Activated CD8-positive, alpha-beta memory T cell treated with anti-CD3 and anti-CD28 coated beads for 36 hours (primary cell): ENCODE results near the gene RUNX2. TPM values are rescaled to one million over a fixed set of nuclear protein-coding genes. Genes with fewer than 3 reads are reported as not detected.
"Not testable (repeated sequence)": the region's sequence is repeated elsewhere in the genome, so short reads cannot be mapped to it uniquely, and the experiment has no call there.

Source experiments
- CTCF ChIA-PET: fragments of 350-600 bp; sonication (Branson Sonifier 250); formaldehyde crosslinking; loops from one replicate; lab custom pipeline; 2021; ENCODE audit warnings: antibody characterized with exemption; lab: Charles Lee
- POLR2A ChIA-PET: fragments of 350-600 bp; sonication (Branson Sonifier 250); formaldehyde crosslinking; loops from one replicate; lab custom pipeline; 2021; ENCODE audit warnings: antibody characterized with exemption; lab: Charles Lee
- total RNA-seq, 2 experiments: library from RNA; stranded (reverse); gene quantifications; one replicate each; pipeline ENCODE4 v1.2.3, GENCODE V29; 2021

The RUNX2 gene
- 10 to 100 TPM; 22.2 to 23.6 TPM for total RNA-seq

- CTCF ChIA-PET, result no interaction called here
Observed at GRCh38 chr6:45327956-45328522, at the start of gene RUNX2. Gene RUNX2 (plus strand): TSS chr6:45328330. CDS start chr6:45328727, 397 bp downstream.

DNA sequence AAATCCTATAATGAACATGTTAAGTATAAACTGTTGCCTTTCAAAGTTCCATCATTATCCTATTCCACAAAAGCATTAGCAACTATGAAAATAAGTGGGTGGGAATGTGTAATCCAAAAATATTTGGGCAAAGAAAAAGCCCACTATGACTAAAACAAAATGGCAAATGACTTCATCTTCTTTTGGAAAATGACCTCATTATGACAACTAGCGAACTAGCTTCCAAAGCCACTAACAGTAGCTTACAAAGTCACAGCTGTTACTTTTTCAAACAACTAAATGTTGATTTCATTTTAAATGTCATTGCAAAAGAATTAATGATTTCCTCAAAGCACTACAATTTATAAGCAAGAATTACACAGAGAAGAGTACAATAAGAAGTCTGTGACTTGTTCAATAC is 49.8 kb upstream of the RUNX2 start:
- CTCF ChIA-PET, result no interaction called here

More at GRCh38 chr6:45327956-45328522, at the start of gene RUNX2:
- POLR2A ChIA-PET, result no interaction called here

DNA sequence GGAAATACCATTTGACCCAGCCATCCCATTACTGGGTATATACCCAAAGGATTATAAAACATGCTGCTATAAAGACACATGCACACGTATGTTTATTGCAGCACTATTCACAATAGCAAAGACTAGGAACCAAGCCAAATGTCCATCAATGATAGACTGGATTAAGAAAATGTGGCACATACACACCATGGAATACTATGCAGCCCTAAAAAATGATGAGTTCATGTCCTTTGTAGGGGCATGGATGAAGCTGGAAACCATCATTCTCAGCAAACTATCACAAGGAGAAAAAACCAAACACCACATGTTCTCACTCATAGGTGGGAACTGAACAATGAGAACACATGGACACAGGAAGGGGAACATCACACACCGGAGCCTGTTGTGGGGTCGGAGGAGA is 41.4 kb upstream of the RUNX2 start:
- POLR2A ChIA-PET, result not testable (repeated sequence)

More for the DNA sequence above, 49.8 kb upstream of the RUNX2 start:
- POLR2A ChIA-PET, result no interaction called here

DNA sequence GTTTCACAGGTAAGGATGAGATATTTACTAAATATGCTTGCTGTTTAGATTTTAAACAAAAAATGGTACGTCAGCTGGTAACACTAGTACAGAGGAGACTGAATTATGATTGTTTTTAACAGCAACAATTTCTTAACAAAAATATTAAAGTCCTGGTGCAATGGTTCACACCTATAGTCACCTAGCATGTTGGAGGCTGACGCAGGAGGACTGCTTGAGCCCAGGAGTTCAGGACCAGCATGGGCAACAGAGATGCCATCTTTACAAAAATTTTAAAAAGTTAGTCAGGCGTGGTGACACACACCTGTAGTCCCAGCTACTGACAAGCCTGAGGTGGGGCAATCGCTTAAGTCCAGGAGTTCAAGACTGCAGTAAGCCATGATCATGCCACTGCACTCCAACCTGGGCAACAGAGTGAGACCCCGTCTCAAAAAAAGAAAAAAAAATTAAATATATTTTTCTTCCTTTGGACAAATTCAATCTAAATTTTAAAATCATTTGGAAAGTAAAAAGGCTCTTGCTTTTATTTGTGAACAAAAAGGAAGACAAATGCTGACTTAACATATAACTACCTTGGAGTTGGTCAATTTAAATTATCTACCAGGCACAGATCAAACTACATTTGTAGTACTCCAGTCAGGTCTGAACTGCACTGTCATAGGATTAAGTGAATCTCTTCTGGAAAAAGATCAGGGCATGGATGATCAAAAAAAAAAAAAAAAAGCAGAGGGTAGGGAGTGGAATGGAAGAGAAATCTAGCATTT is 38.2 kb upstream of the RUNX2 start:
- ChIA-PET POLR2A (no interaction called here), CTCF (no interaction called here)

More for the DNA sequence above, 41.4 kb upstream of the RUNX2 start:
- CTCF ChIA-PET, result not testable (repeated sequence)

GRCh38 chr6:45293306-45293705 is 34.8 kb upstream of the RUNX2 start:
- CTCF ChIA-PET, result no interaction called here
- POLR2A ChIA-PET, result interaction anchor here (0.6 kb wide), 1 partner anchor 8 kb away, joined by 3 read pairs; no protein-coding TSS in a partner anchor

- CTCF ChIA-PET, POLR2A ChIA-PET: not testable (repeated sequence)
Observed at GRCh38 chr6:45294065-45294701, 33.9 kb upstream of the RUNX2 start.

- CTCF ChIA-PET, result no interaction called here
Observed at GRCh38 chr6:45297320-45297719, 30.8 kb upstream of the RUNX2 start.

DNA sequence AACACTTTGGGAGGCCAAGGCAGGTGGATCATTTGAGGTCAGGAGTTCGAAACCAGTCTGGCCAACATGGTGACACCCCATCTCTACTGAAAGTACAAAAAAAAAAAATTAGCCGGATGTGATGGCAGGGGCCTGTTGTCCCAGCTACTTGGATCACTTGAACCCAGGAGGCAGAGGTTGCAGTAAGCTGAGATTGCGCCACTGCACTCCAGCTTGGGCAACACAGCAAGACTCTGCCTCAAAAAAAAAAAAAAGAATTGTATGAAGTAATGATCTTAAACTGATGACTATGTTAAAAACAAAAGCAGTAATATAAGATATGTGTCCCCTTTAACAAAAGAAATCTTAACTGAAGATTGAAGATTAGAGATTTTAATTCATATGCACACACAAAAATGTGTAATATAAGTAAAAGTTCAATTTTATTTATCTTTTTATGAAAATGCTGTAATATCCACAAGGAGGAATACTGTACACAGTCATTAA is 29.0 kb upstream of the RUNX2 start:
- ChIA-PET POLR2A (no interaction called here), CTCF (interaction anchor here (0.7 kb wide), 1 partner anchor 340 kb away, joined by 3 read pairs; no protein-coding TSS in a partner anchor)

More at GRCh38 chr6:45297320-45297719, 30.8 kb upstream of the RUNX2 start:
- POLR2A ChIA-PET, result no interaction called here

- CTCF ChIA-PET, result no interaction called here
- POLR2A ChIA-PET, result no interaction called here
Observed at GRCh38 chr6:45300736-45301135, 27.4 kb upstream of the RUNX2 start.

DNA sequence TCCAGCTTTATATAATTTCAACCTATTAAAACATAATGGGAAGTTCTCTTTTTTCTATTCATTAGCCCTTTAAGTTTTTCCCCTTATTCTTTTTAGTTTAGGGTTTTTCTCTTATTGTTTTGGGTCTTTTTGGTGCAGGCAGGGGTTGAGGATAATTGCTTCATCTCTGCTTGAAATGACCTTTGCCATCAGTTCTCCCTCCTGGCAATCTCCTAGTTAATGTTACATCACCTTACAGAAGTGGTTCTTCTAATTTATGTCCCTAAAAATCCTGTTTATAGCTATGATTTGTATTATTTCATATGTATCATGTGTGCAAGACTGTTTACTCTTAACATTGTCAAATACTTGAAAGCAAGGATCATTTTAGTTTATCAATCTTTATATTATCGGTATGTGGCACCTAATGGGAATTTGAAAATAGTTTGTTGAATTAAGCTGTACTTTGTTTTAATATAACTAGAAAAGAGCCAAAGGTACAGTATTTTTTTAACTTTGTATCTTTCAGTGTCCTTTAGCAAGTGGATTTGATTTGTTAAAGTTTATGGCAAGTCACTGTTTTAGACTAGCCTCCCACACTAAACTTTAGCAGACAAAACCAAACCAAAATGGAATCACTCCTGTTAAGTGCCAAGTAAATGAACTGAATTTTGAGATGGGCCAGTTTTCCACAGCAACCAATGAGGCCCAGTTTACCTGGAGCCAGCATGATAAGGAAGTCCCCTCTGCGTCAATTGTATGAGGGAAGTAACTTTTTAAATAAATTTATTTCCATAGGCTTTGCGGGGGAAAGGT is 26.6 kb upstream of the RUNX2 start:
- ChIA-PET CTCF (interaction anchor here (0.6 kb wide), 2 partner anchors 107 to 564 kb away, joined by 3 read pairs; no protein-coding TSS in a partner anchor), POLR2A (interaction anchor here (0.6 kb wide), 1 partner anchor 8 kb away, joined by 3 read pairs; no protein-coding TSS in a partner anchor)

DNA sequence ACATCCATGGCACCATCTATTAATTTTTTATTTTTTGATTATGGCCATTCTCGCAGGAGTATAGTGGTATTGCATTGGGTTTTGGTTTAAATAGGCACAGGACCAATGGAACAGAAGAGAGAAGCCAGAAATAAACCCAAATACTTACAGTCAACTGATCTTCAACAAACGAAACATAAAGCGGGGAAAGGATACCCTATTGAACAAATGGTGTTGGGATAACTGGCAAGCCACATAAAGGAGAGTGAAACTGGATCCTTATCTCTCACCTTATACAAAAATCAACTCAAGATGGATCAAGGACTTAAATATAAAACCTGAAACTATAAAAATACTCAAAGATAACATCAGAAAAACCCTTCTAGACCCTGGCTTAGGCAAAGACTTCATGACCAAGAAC is 25.3 kb upstream of the RUNX2 start:
- CTCF ChIA-PET, result no interaction called here
- POLR2A ChIA-PET, result no interaction called here

GRCh38 chr6:45305546-45305945 is 22.6 kb upstream of the RUNX2 start:
- POLR2A ChIA-PET, result no interaction called here
- CTCF ChIA-PET, result no interaction called here

DNA sequence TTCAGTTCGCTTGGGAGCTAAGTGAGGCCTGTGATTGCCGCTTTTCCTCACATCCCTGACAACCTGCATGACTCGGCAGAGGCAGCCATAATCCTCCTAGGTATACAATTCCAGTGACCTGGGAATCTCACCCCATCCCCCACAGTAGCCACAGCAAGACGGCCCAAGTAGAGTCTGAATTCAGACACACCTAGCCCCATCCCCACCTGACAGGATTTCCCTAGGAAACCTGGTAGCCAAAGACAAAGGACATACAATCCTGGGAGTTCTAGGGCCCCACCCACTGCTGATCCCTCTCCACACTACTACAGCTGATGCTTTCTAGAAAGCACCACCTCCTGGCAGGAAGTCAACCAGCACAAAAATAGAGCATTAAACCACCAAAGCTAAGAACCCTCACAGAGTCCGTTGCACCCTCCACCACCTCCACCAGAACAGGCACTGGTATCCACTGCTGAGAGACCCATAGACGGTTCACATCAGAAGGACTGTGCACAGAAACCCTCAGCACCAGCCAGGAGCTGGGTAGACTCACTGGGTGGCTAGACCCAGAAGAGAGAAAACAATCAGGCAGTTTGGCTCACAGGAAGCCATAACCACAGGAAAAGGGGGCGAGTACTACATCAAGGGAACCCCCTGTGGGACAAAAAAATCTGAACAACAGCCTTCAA is 17.9 kb upstream of the RUNX2 start:
- ChIA-PET POLR2A (no interaction called here), CTCF (no interaction called here)

DNA sequence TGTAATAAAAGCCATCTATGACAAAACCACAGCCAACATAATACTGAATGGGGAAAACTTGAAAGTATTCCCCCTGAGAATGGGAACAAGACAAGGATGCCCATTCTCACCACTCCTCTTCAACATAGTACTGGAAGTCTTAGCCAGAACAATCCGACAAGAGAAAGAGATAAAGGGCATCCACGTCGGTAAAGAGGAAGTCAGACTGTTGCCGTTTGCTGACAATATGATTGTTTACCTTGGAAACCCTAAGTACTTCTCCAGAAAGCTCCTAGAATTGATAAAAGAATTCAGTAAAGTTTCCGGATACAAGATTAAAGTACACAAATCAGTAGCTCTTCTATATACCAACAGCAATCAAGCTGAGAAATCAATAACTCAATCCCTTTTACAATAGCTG is 14.0 kb upstream of the RUNX2 start:
- ChIA-PET POLR2A (no interaction called here), CTCF (no interaction called here)

DNA sequence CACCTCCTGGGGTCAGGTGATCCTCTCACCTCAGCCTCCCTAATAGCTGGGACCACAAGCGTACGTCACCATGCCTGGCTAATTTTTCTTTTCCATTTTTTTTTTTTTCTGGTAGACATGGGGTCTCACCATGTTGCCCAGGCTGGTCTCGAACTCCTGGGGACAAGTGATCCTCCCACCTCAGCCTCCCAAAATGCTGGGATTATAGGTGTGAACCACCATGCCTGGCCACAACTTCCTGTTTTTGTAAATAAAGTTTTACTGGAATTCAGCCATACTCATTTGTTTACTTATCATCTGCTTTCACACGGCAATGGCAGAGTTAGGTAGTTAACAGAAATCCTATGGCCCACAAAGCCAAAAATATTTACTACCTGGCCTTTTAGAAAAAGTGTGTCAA is 7.8 kb upstream of the RUNX2 start:
- ChIA-PET POLR2A (no interaction called here), CTCF (no interaction called here)

GRCh38 chr6:45323656-45324224 is 4.4 kb upstream of the RUNX2 start:
- ChIA-PET CTCF (no interaction called here), POLR2A (no interaction called here)

- POLR2A ChIA-PET, result no interaction called here
- CTCF ChIA-PET, result no interaction called here
Observed at GRCh38 chr6:45326698-45327417, 1.3 kb upstream of the RUNX2 start.

- POLR2A ChIA-PET, result no interaction called here
- CTCF ChIA-PET, result no interaction called here
Observed at GRCh38 chr6:45328523-45328922, 393 bp downstream of the RUNX2 start.
